SK-N-SH (cell line): ENCODE data around the gene FYB2. TPM values are rescaled to one million over a fixed set of nuclear protein-coding genes. Genes with fewer than 3 reads are reported as not detected.

Experiments
- CTCF ChIA-PET: fragments of 300-600, 350-600 bp; formaldehyde crosslinking; extraction: SDS; loops from one replicate; lab custom pipeline; 2021; lab: Yijun Ruan, JAX
- POLR2A ChIA-PET: fragments of 350-600 bp; sonication (Branson Sonifier 250); formaldehyde crosslinking; extraction: SDS; loops from one replicate; lab custom pipeline; 2020; ENCODE audit warnings: antibody characterized with exemption, inconsistent platforms; lab: Yijun Ruan, JAX
- DNase-seq: peaks from one replicate; pipeline ENCODE4 v3.0.0; 2012
- H2AFZ ChIP-seq: fragments of 200-600 bp; sonication (generic); 2 replicates; pipeline ENCODE4 v1.8.1; 2016; ENCODE audit warnings: antibody characterized with exemption, mild to moderate bottlenecking, low read depth
- H3F3A ChIP-seq: fragments of 200-600 bp; sonication (generic); replicated peaks from 2 replicates; pipeline ENCODE3; 2016; ENCODE audit warnings: antibody characterized with exemption, mild to moderate bottlenecking; ENCODE audit not compliant: insufficient read depth
- H3K27ac ChIP-seq, 2 experiments: fragments of 200-500 bp in 1 of 2; fragments of 200-600 bp in 1 of 2; sonication (Bioruptor generic) in 1 of 2; sonication (generic), shearing (Covaris generic) in 1 of 2; 2 replicates each; pipeline versions ENCODE4 v1.5.1 to v1.6.1; 2014 to 2016; ENCODE audit warnings: low read depth in 2 of 2, inconsistent platforms in 1 of 2, low read length in 1 of 2, mild to moderate bottlenecking in 1 of 2, mixed read lengths in 1 of 2
- H3K27me3 ChIP-seq: fragments of 200-600 bp; sonication (generic), shearing (Covaris generic); 2 replicates; pipeline ENCODE4 v1.6.1; 2016; ENCODE audit warnings: mixed run types; ENCODE audit not compliant: insufficient read depth
- H3K36me3 ChIP-seq, 2 experiments: fragments of 200-500 bp in 1 of 2; fragments of 200-600 bp in 1 of 2; sonication (Bioruptor generic) in 1 of 2; sonication (generic) in 1 of 2; replicated peaks in 1 of 2; 2 replicates each; pipeline versions ENCODE3 to v1.5.1; 2014 to 2016; ENCODE audit warnings: low read length in 1 of 2, mild to moderate bottlenecking in 1 of 2; ENCODE audit not compliant: insufficient read depth in 2 of 2, control insufficient read depth in 1 of 2
- H3K4me1 ChIP-seq, 2 experiments: fragments of 200-500 bp in 1 of 2; fragments of 200-600 bp in 1 of 2; sonication (Bioruptor generic) in 1 of 2; sonication (generic), shearing (Covaris generic) in 1 of 2; 2 replicates each; pipeline versions ENCODE4 v1.5.1 to v1.6.1; 2014 to 2016; ENCODE audit warnings: low read depth in 1 of 2, low read length in 1 of 2, mixed run types in 1 of 2; ENCODE audit not compliant: insufficient read depth in 2 of 2, control insufficient read depth in 1 of 2
- H3K4me2 ChIP-seq: fragments of 200-600 bp; sonication (generic), shearing (Covaris generic); 2 replicates; pipeline ENCODE4 v1.6.1; 2017; ENCODE audit warnings: mixed run types
- H3K4me3 ChIP-seq, 2 experiments: fragments of 200-500 bp in 1 of 2; fragments of 200-600 bp in 1 of 2; sonication (Bioruptor generic) in 1 of 2; sonication (generic), shearing (Covaris generic) in 1 of 2; 2 replicates each; pipeline versions ENCODE4 v1.5.1 to v1.8.1; 2014 to 2016; ENCODE audit warnings: low read depth in 2 of 2, inconsistent platforms in 1 of 2, low read length in 1 of 2, mild to moderate bottlenecking in 1 of 2, mixed read lengths in 1 of 2, moderate library complexity in 1 of 2
- H3K79me2 ChIP-seq: fragments of 200-600 bp; sonication (generic); 2 replicates; pipeline ENCODE4 v1.8.1; 2017; ENCODE audit warnings: mild to moderate bottlenecking; ENCODE audit not compliant: insufficient read depth
- H3K9ac ChIP-seq: fragments of 200-600 bp; sonication (generic); 2 replicates; pipeline ENCODE4 v1.6.1; 2017; ENCODE audit warnings: mixed run types
- H3K9me2 ChIP-seq: fragments of 200-600 bp; sonication (generic); 2 replicates; pipeline ENCODE4 v1.6.1; 2017; ENCODE audit warnings: mixed run types
- H3K9me3 ChIP-seq: fragments of 200-600 bp; sonication (generic); 2 replicates; pipeline ENCODE4 v1.6.1; 2017; ENCODE audit warnings: mixed run types, mild to moderate bottlenecking, moderate library complexity
- H4K20me1 ChIP-seq: fragments of 200-600 bp; sonication (generic); 2 replicates; pipeline ENCODE4 v1.6.1; 2017; ENCODE audit warnings: mild to moderate bottlenecking, mixed run types; ENCODE audit not compliant: insufficient read depth
- CHD2 ChIP-seq: fragments of 150-350 bp; IDR thresholded peaks from 2 replicates; pipeline ENCODE4 v1.6.1; 2018; ENCODE audit warnings: low read length; ENCODE audit not compliant: partially characterized antibody
- FOXJ3 ChIP-seq: sonication (generic); formaldehyde crosslinking; IDR thresholded peaks from 2 replicates; pipeline ENCODE4 v1.5.1; 2020; ENCODE audit warnings: mild to moderate bottlenecking, missing genetic modification reagents
- GABPA ChIP-seq: IDR thresholded peaks from 2 replicates; pipeline ENCODE4 v1.4.0; 2012; ENCODE audit warnings: low read depth, mild to moderate bottlenecking
- GATA2 ChIP-seq: sonication (generic); formaldehyde crosslinking; IDR thresholded peaks from 2 replicates; pipeline ENCODE4 v1.5.0; 2020; ENCODE audit warnings: mild to moderate bottlenecking, missing genetic modification reagents
- RXRA ChIP-seq: IDR thresholded peaks from 2 replicates; pipeline ENCODE4 v1.4.0; 2012; ENCODE audit warnings: low read depth, mild to moderate bottlenecking, borderline replicate concordance
- YY1 ChIP-seq: IDR thresholded peaks from 2 replicates; pipeline ENCODE4 v1.4.0; 2012; ENCODE audit warnings: low read depth, mild to moderate bottlenecking
- WGBS: methylation state at CpG from one replicate; pipeline ENCODE4 v1.1.6; 2017; ENCODE audit warnings: low lambda C conversion rate; 5-methylcytosine and 5-hydroxymethylcytosine counted together
- polyA plus RNA-seq, 3 experiments: library from polyadenylated mRNA; depleted of rRNA; stranded (reverse); fragments of >200 nt; gene quantifications; 2 replicates each; pipeline ENCODE4 v1.2.3, GENCODE V29; 2012
- TF ChIP-seq, protein P1 (sequence below): IDR thresholded peaks from 2 replicates; pipeline ENCODE4 v1.4.0; 2012; ENCODE audit warnings: low read depth, borderline replicate concordance

Gene FYB2
- polyA plus RNA-seq, 1 of the 3 experiments (the other 2 are of a cell fraction), result not detected

DNA sequence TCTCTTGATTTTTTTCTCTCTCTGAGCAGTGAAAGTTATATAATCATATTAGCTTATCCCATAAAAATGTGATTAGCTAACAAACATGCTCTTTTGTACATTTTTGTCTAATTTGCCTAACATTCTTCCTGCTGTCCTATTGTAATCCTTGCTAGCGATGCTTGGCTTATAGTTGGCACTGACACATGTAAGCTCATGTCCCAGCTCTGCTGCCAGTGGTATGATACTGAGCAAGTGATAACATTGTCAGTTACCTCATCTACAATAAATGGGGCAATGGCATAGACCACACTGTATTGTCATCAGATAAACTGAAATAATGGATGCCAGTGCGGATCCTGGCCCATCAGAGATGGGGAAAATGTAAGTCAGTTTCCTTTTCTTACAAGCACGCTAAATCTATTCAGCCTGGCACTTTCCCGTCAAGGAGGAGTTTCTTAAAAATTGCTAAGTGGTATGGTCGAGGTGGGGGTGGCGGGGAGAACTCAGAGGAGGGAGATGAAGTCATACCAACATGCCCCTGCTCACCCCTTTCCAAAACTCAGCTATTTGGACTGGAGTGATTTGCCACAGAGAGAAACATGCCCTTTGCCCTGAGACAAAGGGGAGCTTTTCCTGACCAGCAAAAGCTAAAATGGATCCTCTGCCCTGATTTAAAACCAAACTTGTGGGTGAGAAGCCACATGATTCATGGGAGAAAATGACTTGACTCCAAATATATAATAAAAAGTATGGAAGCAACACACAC lies 1.3 kb downstream of the FYB2 start:
- Histone ChIP-seq H4K20me1 (no peaks in the 10 kb centered on the region), H3K27ac (no peak overlapping the region), H3K9me2 (no peaks in the 10 kb centered on the region), H3K4me2 (no peak overlapping the region), H3K27me3 (no peaks in the 10 kb centered on the region), H3K79me2 (no peaks in the 10 kb centered on the region), H3K4me3 (no peak overlapping the region), H2AFZ (no peak overlapping the region), H3K4me1 (peaks cover 0 to 25% of the 10 kb centered on the region in 2 experiments; a peak in 2 of 4 replicates), H3F3A (no peaks in the 10 kb centered on the region), H3K9me3 (no peaks in the 10 kb centered on the region), H3K9ac (no peak overlapping the region), H3K36me3 (no peaks in the 10 kb centered on the region)
- CTCF ChIA-PET, result interaction anchor here (0.5 to 2.1 kb wide), 4 partner anchors 9 to 1693 kb away, joined by 3 to 6 read pairs (median 4); no protein-coding TSS in a partner anchor
- WGBS, result 77% methylated on average over 6 of the region's 6 CpGs
- DNase-seq, result peak; percentile 29
- peak; percentile 56 for TF ChIP-seq GATA2 (CRISPR knock-in tag)
- TF ChIP-seq FOXJ3, result no peak
- POLR2A ChIA-PET, result no interaction called here

DNA sequence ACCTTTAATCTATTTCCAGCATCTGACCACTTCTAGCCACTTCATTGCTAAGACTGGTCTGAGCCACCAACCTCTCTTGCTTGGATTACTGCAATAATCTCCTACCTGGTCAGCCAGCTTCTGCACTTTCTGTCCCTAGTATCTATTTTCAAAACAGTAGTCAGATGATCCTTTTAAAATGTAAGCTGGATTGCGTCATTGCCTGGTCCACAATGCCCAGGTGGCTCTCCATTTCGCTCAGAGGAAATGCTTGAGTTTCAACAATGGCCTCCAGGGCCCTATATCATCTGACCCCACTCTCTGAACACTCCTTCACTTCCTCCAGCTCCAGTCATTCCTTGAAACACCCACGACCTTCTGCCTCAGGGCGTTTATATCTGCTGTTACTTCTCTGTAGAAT lies 2.3 kb downstream of the FYB2 start:
- no peak overlapping the region for H3K27ac ChIP-seq
- no peaks in the 10 kb centered on the region for H3F3A ChIP-seq
- ChIA-PET CTCF (interaction anchor here (0.6 to 1.9 kb wide), 3 partner anchors 10 to 232 kb away, joined by 3 to 4 read pairs (median 4); no protein-coding TSS in a partner anchor), POLR2A (no interaction called here)
- H3K4me1 ChIP-seq, result peaks cover 0 to 25% of the 10 kb centered on the region in 2 experiments; a peak in 2 of 4 replicates
- H3K27me3 ChIP-seq, result no peaks in the 10 kb centered on the region
- no peak for DNase-seq
- no peaks in the 10 kb centered on the region for H4K20me1 ChIP-seq
- 79% methylated on average over 4 of the region's 4 CpGs for whole genome bisulfite sequencing
- H3K36me3 ChIP-seq, result no peaks in the 10 kb centered on the region
- H3K9me3 ChIP-seq, result no peaks in the 10 kb centered on the region
- H3K9ac ChIP-seq, result no peak overlapping the region
- no peak overlapping the region for H3K4me3 ChIP-seq
- TF ChIP-seq, protein P1, sequence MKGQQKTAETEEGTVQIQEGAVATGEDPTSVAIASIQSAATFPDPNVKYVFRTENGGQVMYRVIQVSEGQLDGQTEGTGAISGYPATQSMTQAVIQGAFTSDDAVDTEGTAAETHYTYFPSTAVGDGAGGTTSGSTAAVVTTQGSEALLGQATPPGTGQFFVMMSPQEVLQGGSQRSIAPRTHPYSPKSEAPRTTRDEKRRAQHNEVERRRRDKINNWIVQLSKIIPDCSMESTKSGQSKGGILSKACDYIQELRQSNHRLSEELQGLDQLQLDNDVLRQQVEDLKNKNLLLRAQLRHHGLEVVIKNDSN, result no peak
- no peak for TF ChIP-seq GATA2 (CRISPR knock-in tag)
- TF ChIP-seq GABPA, result no peak
- no peak for TF ChIP-seq CHD2
- TF ChIP-seq YY1, result no peak
- TF ChIP-seq RXRA, result no peak
- no peaks in the 10 kb centered on the region for H3K79me2 ChIP-seq
- no peak overlapping the region for H2AFZ ChIP-seq
- no peak overlapping the region for H3K4me2 ChIP-seq
- H3K9me2 ChIP-seq, result no peaks in the 10 kb centered on the region

DNA sequence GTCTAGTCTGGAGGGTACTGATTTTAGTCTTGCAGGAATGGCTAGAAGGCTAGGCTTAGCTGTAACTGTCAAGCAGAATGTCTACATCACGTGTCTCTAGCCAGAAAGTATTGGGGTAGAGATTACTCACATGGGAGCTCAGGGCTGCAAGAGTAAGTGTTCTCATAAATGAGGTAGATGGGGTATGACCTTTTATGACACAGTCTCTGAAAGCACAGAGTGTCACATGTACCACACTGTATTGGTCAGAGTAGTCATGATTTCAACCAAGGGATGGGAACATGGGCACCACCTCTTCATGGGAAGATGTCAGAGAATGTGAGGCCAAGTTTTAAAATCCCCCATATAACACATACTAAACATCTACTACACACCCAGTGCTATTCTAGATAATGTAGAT lies 2.9 kb downstream of the FYB2 start:
- H3K4me2 ChIP-seq, result no peak overlapping the region
- H3K27ac ChIP-seq, result no peak overlapping the region
- no peak for DNase-seq
- H3K36me3 ChIP-seq, result no peaks in the 10 kb centered on the region
- H3F3A ChIP-seq, result no peaks in the 10 kb centered on the region
- no peak overlapping the region for H3K9ac ChIP-seq
- H3K4me3 ChIP-seq, result no peak overlapping the region
- H3K4me1 ChIP-seq, result peaks cover 0 to 25% of the 10 kb centered on the region in 2 experiments; a peak in 2 of 4 replicates
- H3K9me3 ChIP-seq, result no peaks in the 10 kb centered on the region
- POLR2A ChIA-PET, result no interaction called here
- H3K9me2 ChIP-seq, result no peaks in the 10 kb centered on the region
- no peak overlapping the region for H2AFZ ChIP-seq
- no peaks in the 10 kb centered on the region for H4K20me1 ChIP-seq
- no peaks in the 10 kb centered on the region; the same call in 1 of the 2 replicates for H3K27me3 ChIP-seq
- WGBS, result 60% methylated on average over 1 of the region's 1 CpG
- no peaks in the 10 kb centered on the region for H3K79me2 ChIP-seq
- TF ChIP-seq GATA2 (CRISPR knock-in tag), result no peak
- TF ChIP-seq GABPA, result no peak
- CTCF ChIA-PET, result no interaction called here
